Measurements from ENCODE around the gene MON1B. TPM values are rescaled to one million over a fixed set of nuclear protein-coding genes. Genes with fewer than 3 reads are reported as not detected.
"Not testable (repeated sequence)": the region's sequence is repeated elsewhere in the genome, so short reads cannot be mapped to it uniquely, and the experiment has no call there.

The MON1B gene
- total RNA-seq, 1 experiment from 2014 or later, result 3.3 TPM

DNA sequence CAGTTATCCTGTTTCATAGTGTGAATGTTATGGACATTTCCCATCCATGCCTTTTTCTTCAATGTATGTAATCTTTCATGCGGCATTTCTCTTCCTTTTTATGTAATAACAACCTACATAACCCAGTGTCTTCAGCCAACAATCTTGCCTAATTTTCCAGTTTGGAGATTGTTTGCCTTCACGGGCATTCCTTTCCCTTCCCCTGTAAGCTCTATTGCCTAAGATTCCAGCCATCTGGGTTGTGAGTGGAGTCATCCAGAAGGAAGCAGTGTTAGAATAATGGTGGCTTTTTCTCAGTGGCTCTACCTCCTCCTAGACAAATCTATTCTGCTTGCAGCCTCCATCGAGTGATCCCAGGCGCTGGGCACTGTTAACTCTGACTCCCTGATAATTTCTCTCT, 30.5 kb downstream of the MON1B start:
- no peaks in the 10 kb centered on the region for H3K27me3 ChIP-seq
- no peaks in the 10 kb centered on the region for H3K36me3 ChIP-seq
- H3K9me3 ChIP-seq, result no peaks in the 10 kb centered on the region
- H3K4me3 ChIP-seq, result no peak overlapping the region
- no peak for DNase-seq

DNA sequence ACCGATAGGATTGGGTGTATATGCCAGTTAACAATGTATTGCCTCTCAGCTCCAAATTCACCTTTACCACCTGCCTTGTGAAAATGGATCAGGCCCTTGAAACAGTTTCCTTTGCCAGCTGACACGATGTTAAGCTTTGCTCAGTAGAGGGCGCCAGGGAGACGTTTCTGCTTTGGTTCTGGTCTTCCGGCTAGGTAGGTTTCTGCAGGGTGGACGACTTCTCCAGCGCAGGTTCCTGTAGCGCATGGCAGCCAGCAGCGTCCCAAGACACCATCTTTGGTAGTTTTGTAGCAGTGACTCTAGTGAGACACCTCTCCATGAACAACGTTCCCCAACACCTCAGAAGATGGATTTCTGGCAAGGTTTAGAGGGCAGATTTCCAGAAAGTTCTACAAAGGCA, 32.2 kb downstream of the MON1B start:
- H3K36me3 ChIP-seq, result no peaks in the 10 kb centered on the region
- H3K27me3 ChIP-seq, result no peaks in the 10 kb centered on the region
- peak; percentile 1 for DNase-seq
- H3K9me3 ChIP-seq, result no peaks in the 10 kb centered on the region
- H3K4me3 ChIP-seq, result no peak overlapping the region

DNA sequence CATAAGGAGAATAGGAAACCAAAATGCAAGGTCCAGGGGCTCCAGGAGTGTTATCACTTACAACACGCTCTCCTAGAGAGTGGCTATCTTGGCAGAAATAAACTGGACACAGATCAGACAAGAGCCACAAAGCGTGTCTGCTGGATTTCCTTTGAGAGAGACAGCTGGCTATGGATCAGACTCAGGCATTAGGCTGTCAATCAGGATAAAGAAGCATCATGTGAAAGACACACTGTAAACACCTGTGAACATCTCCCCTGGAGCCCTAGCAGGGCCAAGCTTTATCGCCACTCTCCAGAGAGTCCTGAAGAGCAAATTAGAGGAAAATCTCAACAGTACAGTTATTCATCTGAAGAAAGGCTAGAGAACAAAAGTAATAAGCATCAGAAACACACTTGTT, 34.2 kb downstream of the MON1B start:
- no peaks in the 10 kb centered on the region for H3K9me3 ChIP-seq
- no peak overlapping the region for H3K4me3 ChIP-seq
- H3K27me3 ChIP-seq, result no peaks in the 10 kb centered on the region
- no peaks in the 10 kb centered on the region for H3K36me3 ChIP-seq
- no peak for DNase-seq

DNA sequence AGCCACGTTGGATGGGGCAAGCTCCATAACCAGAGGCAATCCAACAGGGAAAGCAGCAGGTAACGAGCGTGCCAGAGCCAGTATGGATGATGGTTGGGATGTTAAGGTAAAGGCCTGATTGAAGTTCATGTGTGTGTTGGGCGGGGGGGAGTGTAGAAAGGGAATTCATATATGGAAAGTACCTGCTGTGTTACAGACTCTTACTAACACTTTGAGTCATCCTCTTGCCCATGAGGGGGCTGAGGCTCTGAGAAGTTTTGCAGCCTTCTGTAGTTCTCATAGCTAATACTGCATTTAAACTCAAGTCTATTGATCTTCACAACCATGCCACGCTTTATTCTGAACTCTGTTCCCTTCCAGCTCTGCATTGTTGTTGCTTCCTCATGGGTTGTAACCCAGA, 36.8 kb downstream of the MON1B start:
- no peak overlapping the region for H3K4me3 ChIP-seq
- no peaks in the 10 kb centered on the region for H3K27me3 ChIP-seq
- no peaks in the 10 kb centered on the region for H3K36me3 ChIP-seq
- no peaks in the 10 kb centered on the region for H3K9me3 ChIP-seq
- DNase-seq, result no peak

DNA sequence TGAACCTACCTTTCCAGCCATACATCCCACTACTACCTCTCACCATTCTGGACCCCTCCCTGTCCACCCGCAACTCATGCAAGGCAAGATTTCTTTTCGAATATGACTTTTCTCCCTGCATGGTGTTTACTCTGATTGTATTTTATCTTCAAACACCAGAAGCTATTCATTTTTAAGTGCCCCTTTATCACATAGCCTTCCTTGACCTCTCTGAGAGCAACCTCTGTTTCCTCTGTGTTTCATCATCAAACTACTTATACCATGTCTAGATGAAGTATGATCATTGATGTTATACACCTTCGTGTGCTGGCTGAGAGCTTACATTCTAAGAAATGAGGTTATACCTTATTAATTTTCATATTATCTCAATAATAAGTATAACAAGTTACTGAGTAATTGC, 40.1 kb downstream of the MON1B start:
- Histone ChIP-seq H3K4me3 (no peak overlapping the region), H3K36me3 (no peaks in the 10 kb centered on the region), H3K27me3 (no peaks in the 10 kb centered on the region), H3K9me3 (no peaks in the 10 kb centered on the region)
- DNase-seq, result no peak

DNA sequence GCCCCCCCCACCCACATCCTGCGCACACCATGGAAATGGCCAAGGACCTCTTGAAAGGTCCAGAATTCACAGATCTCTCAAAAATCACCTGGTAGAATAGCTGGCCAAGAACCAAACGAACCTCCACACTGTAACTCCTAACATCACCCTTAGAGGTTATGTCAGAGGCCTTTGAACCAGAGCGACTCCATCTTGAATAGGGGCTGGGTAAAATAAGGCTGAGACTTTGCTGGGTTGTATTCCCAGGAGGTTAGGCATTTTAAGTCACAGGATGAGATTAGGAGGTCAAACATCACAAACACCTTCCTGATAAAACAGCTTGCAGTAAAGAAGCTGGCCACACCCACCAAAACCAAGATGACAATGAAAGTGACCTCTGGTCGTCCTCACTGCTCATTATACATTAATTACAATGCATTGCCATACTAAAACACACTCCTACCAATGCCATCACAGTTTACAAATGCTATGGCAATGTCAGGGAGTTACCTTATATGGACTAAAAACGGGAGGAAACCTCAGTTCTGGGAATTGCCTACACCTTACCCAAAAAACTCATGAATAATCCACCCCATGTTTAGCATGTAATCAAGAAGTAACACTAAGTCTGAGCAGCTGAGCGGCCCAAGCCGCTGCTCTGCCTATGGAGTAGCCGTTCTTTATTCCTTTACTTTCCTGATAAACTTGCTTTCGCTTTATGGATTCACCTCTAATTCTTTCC, 43.0 kb downstream of the MON1B start:
- Histone ChIP-seq H3K27me3 (no peaks in the 10 kb centered on the region), H3K9me3 (no peaks in the 10 kb centered on the region), H3K4me3 (no peak overlapping the region), H3K36me3 (no peaks in the 10 kb centered on the region)
- no peak for DNase-seq

DNA sequence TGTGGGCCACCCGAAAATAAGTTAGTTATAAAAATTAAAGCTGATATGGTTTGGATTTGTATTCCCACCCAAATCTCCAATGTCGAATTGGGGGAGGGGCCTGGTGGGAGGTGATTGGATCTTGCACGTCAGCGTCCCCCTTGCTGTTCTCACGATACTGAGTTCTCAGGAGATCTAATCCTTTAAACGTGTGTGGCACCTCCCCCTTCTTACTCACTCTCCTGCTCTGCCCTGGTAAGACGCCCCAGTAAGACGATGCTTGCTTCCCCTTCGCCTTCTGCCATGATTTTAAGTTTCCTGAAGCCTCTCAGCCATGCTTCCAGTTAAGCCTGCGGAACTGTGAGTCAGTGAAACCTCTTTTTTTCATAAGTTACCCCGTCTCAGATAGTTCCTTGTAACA, 43.6 kb downstream of the MON1B start:
- no peak for DNase-seq
- Histone ChIP-seq H3K4me3 (no peak overlapping the region), H3K36me3 (no peaks in the 10 kb centered on the region), H3K9me3 (no peaks in the 10 kb centered on the region), H3K27me3 (no peaks in the 10 kb centered on the region)

DNA sequence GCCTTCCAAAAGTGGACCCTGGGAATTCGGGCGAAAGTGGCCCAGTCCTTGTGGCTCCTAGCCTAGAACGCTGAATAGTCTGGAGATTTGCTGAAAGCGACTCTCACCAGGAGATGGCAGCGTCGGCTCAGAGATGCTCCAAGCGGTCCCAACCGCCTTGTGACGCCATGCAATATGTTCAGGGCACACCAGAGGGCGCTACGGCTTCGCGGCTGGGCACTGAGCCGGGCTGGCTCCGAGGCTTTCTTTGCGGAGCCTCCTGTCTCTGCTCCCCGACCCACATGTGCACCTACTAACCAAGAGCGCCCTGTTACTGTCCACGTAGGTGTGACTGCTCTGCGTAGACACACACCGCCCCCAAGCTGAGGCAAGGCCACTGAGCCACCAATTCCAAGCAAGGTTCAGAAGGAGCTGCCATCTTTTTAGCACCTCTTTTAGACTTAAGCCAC, 45.1 kb downstream of the MON1B start:
- H3K36me3 ChIP-seq, result no peaks in the 10 kb centered on the region
- DNase-seq, result peak; percentile 50
- H3K4me3 ChIP-seq, result no peak overlapping the region
- H3K9me3 ChIP-seq, result no peaks in the 10 kb centered on the region
- no peaks in the 10 kb centered on the region for H3K27me3 ChIP-seq

DNA sequence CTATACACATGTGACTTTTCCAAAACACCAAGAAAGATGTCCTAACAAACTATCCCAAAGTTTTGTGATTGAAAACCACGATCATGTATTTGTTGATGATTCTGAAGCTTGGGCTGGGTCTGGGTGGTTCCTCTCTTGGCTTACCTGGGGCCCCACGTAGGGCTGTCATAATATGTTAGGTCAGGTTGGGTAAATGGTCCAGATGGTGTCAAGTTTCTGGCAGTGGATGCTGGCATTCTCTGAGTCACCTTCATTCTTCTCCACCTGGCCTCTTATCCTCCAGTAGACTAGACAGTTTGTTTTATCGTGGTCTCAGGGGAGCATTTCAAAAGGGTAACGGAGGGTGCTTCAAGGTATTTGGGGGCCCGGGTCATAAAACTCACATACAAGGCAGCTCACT, 47.6 kb downstream of the MON1B start:
- Histone ChIP-seq H3K36me3 (no peaks in the 10 kb centered on the region), H3K27me3 (no peaks in the 10 kb centered on the region), H3K9me3 (no peaks in the 10 kb centered on the region), H3K4me3 (no peak overlapping the region)
- no peak for DNase-seq

DNA sequence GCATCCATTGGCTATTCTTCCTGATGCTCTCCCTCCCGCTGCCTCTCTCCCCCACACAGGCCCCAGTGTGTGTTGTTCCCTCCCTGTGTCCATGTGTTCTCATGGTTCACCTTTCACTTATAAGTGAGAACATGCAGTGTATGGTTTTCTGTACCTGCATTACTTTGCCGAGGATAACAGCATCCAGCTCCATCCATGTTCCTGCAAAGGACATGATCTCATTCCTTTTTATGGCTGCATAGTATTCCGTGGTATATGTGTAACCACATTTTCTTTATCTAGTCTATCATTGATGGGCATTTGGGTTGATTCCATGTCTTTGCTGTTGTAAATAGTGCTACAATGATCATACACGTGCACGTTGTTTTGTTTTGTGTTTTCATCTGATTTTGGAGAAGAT, 51.5 kb downstream of the MON1B start:
- H3K36me3 ChIP-seq, H3K27me3 ChIP-seq, H3K9me3 ChIP-seq, H3K4me3 ChIP-seq, DNase-seq: not testable (repeated sequence)

DNA sequence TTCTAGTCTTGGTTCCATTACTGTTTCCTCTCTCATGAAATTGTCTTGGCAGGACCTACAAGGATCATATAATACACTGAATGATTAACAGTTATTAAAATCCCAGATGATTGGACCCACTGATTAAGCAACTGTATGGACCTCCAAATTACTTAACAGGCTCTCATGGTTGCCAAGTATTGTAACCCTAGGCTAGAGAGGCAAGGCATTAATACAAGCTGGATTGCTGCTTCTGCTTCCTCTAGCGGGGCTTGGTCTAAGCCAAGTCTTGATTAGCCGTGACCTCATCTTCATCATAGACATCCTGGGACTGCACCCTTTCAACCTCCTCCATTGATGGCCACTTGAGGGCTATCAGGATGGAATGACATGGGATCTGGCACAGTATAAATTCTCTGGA, 55.2 kb downstream of the MON1B start:
- Histone ChIP-seq H3K36me3 (no peaks in the 10 kb centered on the region), H3K4me3 (no peak overlapping the region), H3K27me3 (no peaks in the 10 kb centered on the region), H3K9me3 (no peaks in the 10 kb centered on the region)
- no peak for DNase-seq

DNA sequence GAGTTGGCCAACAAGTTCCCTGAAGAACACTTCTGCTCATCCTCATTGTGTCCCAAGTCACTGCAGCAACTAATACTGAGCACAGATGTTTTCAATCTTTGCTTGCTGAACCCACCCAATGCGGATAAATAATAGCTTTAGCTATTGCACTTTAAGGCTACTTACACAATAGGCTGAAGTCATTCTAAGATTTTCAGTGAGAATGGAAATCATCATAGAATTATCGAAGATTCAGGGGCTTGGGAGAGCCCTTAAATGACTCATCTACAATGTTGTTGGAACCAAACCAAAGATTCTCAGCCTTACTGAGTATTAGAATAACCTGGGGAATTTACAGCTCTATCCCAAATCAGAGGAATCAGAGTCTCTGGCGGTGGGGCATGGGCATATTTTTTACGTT, 59.4 kb downstream of the MON1B start:
- H3K27me3 ChIP-seq, result no peaks in the 10 kb centered on the region
- H3K9me3 ChIP-seq, result no peaks in the 10 kb centered on the region
- no peaks in the 10 kb centered on the region for H3K36me3 ChIP-seq
- no peak for DNase-seq
- H3K4me3 ChIP-seq, result no peak overlapping the region

Other genes starting within 250 kb of the MON1B start
- not detected in 2 replicates for gene SYCE1L, start 8.2 kb downstream of the MON1B start, total RNA-seq (2014; rRNA removed; shearing (Covaris generic); ENCODE audit: low replicate concordance)
- gene ADAMTS18, start 243.8 kb downstream of the MON1B start, total RNA-seq (2014; rRNA removed; shearing (Covaris generic); ENCODE audit: low replicate concordance), result not detected in 2 replicates